Esophagus muscularis mucosa (tissue), 4 donors: Measurements from ENCODE around the gene SNX8. TPM values are rescaled to one million over a fixed set of nuclear protein-coding genes. Genes with fewer than 3 reads are reported as not detected.
A peak's percentile ranks its signal among the peaks of the same experiment; 100 is the strongest.

Source experiments
- DNase-seq: peaks from one replicate; pipeline ENCODE4 v3.0.0-alpha.2; 2017; ENCODE audit errors: extremely low spot score
- H3K27ac ChIP-seq, 4 donors: fragments of 200-600 bp; sonication (generic); replicated peaks in 1 of 4; 1 replicate in 3 of 4; 2 replicates in 1 of 4; pipeline ENCODE4 v1.5.1; 2016 to 2019; ENCODE audit warnings: mild to moderate bottlenecking in 1 of 4
- H3K27me3 ChIP-seq, 4 donors: fragments of 200-600 bp; sonication (generic); one replicate each; pipeline versions ENCODE4 v1.5.1 to v1.6.0; 2016 to 2019
- H3K36me3 ChIP-seq, 4 donors: fragments of 200-600 bp; sonication (generic); one replicate each; pipeline ENCODE4 v1.5.1; 2016 to 2019
- H3K4me1 ChIP-seq, 4 donors: fragments of 200-600 bp; sonication (generic); one replicate each; pipeline ENCODE4 v1.5.1; 2016 to 2019
- H3K4me3 ChIP-seq, 4 donors: fragments of 200-600 bp; sonication (generic); 1 replicate in 2 of 4; 2 replicates in 2 of 4; pipeline ENCODE4 v1.5.1; 2016 to 2019; ENCODE audit warnings: mild to moderate bottlenecking in 4 of 4, moderate library complexity in 1 of 4
- H3K9me3 ChIP-seq, 4 donors: fragments of 200-600 bp; sonication (generic); 1 replicate in 3 of 4; 2 replicates in 1 of 4; pipeline ENCODE4 v1.5.1; 2016 to 2019
- EP300 ChIP-seq: sonication (generic); formaldehyde crosslinking; IDR thresholded peaks from one replicate; pipeline ENCODE4 v1.6.1; 2017; ENCODE audit warnings: antibody characterized with exemption
- POLR2A ChIP-seq: fragments of 450-650 bp; IDR thresholded peaks from one replicate; pipeline ENCODE4 v1.6.1; 2017; ENCODE audit warnings: antibody characterized with exemption, moderate library complexity, mild to moderate bottlenecking, low read depth
- POLR2AphosphoS5 ChIP-seq, 2 donors: sonication (generic); formaldehyde crosslinking; IDR thresholded peaks; one replicate each; pipeline ENCODE4 v1.6.1; 2017; ENCODE audit warnings: antibody characterized with exemption in 2 of 2
- WGBS: methylation state at CpG from one replicate; pipeline ENCODE4 v1.1.5; 2018; 5-methylcytosine and 5-hydroxymethylcytosine counted together
- intact Hi-C: fragments of 100-400 bp; cut with DNase I; formaldehyde crosslinking; loops from one replicate; pipeline ENCODE4 v1.15.1; 2023
- total RNA-seq, 4 donors: library from RNA; depleted of rRNA; stranded (reverse); fragments of >200 nt; gene quantifications; one replicate each; pipeline versions ENCODE4 v1.1.0 to v1.2.1, GENCODE V29; 2016
- TF ChIP-seq, protein P1 (sequence below), 3 experiments: fragments of 200-600 bp in 2 of 3; fragments of 450-650 bp in 1 of 3; sonication (generic) in 2 of 3; IDR thresholded peaks; one replicate each; pipeline ENCODE4 v1.5.1; 2017 to 2019; ENCODE audit warnings: antibody characterized with exemption in 3 of 3, mild to moderate bottlenecking in 2 of 3, moderate library complexity in 1 of 3

Gene SNX8
- total RNA-seq, 4 donors from 2014 or later, result 6.8 to 9.9 (median 8.7) TPM

DNA sequence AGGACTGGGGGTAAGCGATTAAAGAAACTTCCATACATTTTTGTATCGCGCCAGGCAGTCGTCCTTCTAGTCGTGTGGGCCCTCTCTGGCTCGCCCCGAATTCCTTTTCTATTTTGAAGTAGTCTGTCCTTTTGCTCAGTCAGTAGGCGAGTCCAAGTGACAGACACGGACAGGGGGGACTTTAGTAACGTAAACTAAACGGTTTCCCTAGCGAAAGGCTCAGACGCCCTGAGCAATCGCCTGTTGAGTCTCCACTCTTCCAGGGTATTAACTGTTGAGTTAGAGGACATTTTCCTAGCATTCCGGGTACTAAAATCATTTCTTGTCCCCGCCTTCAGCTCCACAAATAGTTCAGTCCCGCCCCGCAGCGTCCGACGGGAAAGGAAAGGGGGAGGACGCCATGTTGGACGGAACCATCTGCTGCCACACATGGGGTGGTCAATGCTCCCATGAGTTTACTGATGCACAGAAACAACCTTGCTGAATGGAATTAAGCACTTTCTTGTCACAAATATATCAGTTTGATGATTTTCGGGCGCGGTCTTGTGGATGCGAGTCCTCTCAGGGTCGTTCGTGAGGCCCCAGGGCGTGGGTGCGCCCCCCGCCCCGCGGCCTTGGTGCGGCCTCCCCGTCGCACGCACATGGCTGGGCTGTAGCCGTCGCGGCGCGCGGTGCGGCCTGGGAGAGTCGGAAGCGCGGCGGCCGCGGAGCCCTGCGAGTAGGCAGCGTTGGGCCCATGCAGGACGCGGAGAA lies 40.1 kb upstream of the SNX8 start, which contains the start of gene EIF3B:
EIF3B (plus strand) TSS at position 642 of the 753 bp plus-strand sequence; CDS start at position 737, 95 bp downstream.
- peak; percentile 98 for DNase-seq
- WGBS, result 0% methylated on average over 42 of the region's 55 CpGs
- intact Hi-C loops, result loop anchor here (5.0 kb wide), 2 partner anchors 42 to 107 kb away; partner anchors contain the start of gene SNX8
- Histone ChIP-seq H3K4me3 (peak within 1 kb of the TSS; percentile 90 to 100 (median 96)), H3K27ac (peak within 1 kb of the TSS; percentile 93 to 98 (median 97)), H3K4me1 (peaks cover 32 to 52% (median 52%) of the 10 kb centered on the region in 4 donors), H3K36me3 (peaks cover 0 to 20% (median 9%) of the 10 kb centered on the region in 4 donors), H3K27me3 (no peaks in the 10 kb centered on the region), H3K9me3 (no peaks in the 10 kb centered on the region)
- TF ChIP-seq, protein P1, sequence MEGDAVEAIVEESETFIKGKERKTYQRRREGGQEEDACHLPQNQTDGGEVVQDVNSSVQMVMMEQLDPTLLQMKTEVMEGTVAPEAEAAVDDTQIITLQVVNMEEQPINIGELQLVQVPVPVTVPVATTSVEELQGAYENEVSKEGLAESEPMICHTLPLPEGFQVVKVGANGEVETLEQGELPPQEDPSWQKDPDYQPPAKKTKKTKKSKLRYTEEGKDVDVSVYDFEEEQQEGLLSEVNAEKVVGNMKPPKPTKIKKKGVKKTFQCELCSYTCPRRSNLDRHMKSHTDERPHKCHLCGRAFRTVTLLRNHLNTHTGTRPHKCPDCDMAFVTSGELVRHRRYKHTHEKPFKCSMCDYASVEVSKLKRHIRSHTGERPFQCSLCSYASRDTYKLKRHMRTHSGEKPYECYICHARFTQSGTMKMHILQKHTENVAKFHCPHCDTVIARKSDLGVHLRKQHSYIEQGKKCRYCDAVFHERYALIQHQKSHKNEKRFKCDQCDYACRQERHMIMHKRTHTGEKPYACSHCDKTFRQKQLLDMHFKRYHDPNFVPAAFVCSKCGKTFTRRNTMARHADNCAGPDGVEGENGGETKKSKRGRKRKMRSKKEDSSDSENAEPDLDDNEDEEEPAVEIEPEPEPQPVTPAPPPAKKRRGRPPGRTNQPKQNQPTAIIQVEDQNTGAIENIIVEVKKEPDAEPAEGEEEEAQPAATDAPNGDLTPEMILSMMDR (IDR thresholded peaks at IDR 0.05), result no peak
- peak; percentile 77 to 90 for TF ChIP-seq POLR2AphosphoS5 (IDR thresholded peaks at IDR 0.05)
- TF ChIP-seq POLR2A, result peak; percentile 14

DNA sequence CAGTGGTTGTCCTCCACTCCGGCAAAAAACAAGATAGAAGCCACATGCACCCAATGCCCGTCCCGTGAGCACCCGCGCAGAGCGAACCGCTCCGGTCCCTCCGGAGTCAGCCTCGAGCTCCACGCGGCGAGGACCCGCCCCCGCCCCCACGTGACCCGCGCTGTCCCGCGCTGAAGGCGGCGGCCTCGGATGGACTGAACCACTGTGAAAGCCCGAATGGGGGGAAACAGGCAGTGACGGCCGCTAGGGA lies 39.6 kb upstream of the SNX8 start:
- H3K27ac ChIP-seq, result peak overlapping the region; percentile 93 to 98 (median 97)
- peaks cover 0 to 15% (median 6%) of the 10 kb centered on the region in 4 donors for H3K36me3 ChIP-seq
- intact Hi-C loops, result loop anchor here (5.0 kb wide), 2 partner anchors 42 to 107 kb away; partner anchors contain the start of gene SNX8
- H3K9me3 ChIP-seq, result no peaks in the 10 kb centered on the region
- H3K4me3 ChIP-seq, result peak overlapping the region; percentile 90 to 100 (median 96)
- TF ChIP-seq POLR2AphosphoS5 (IDR thresholded peaks at IDR 0.05), result peak in 1 of 2 donors; percentile 83
- TF ChIP-seq, protein P1 (IDR thresholded peaks at IDR 0.05), result peak in 1 of 3 experiments; percentile 6
- no peak for TF ChIP-seq POLR2A
- WGBS, result no CpG with 5 or more reads among the region's 26 CpGs
- DNase-seq, result peak; percentile 98
- no peaks in the 10 kb centered on the region for H3K27me3 ChIP-seq
- H3K4me1 ChIP-seq, result peaks cover 27 to 47% (median 47%) of the 10 kb centered on the region in 4 donors

DNA sequence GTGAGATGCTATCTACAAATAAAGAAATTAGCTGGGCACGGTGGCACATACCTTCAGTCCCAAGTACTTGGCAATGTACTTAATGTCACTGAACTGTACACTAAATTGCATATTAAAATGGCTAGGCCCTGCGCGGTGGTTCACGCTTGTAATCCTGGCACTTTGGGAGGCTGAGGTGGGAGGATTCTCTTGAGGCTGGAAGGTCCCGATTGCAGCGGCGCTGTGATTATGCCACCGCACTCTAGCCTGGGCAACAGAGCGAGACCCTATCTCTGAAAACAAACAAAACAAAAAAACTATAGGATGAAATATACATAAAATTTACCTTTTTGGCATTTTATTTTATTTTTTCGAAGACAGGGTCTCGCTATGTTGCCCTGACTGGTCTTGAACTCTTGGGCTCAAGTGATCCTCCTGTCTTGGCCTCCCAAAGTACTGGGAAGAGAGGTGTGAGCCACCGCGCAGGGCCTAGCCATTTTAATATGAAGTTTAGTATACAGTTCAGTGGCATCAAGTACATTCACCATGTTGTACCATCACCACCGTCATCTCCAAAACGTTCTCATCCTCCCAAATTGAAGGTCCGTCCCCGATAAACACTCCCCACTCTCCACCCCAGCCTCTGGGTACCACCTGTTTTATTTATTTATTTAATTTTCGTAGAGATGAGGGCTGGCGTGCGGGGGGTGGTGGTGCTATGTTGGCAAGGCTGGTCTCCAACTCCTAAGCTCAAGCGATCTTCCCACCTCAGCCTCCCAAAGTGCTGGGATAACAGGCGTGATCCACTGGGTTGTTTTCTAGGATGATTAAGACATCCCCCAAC lies 39.1 kb upstream of the SNX8 start:
- no peak for DNase-seq
- no peaks in the 10 kb centered on the region for H3K27me3 ChIP-seq
- TF ChIP-seq POLR2AphosphoS5 (IDR thresholded peaks at IDR 0.05), result no peak
- TF ChIP-seq POLR2A, result no peak
- TF ChIP-seq, protein P1 (IDR thresholded peaks at IDR 0.05), result no peak
- TF ChIP-seq EP300, result no peak
- H3K4me3 ChIP-seq, result peak overlapping the region; percentile 90 to 100 (median 96)
- intact Hi-C loops, result loop anchor here (5.0 kb wide), 2 partner anchors 41 to 106 kb away; partner anchors contain the start of gene SNX8
- H3K4me1 ChIP-seq, result peaks cover 22 to 42% (median 41%) of the 10 kb centered on the region in 4 donors
- H3K27ac ChIP-seq, result peak overlapping the region; percentile 93 to 98 (median 97)
- 60% methylated on average over 21 of the region's 22 CpGs for WGBS
- H3K36me3 ChIP-seq, result peaks cover 0 to 13% (median 4%) of the 10 kb centered on the region in 4 donors
- no peaks in the 10 kb centered on the region for H3K9me3 ChIP-seq

DNA sequence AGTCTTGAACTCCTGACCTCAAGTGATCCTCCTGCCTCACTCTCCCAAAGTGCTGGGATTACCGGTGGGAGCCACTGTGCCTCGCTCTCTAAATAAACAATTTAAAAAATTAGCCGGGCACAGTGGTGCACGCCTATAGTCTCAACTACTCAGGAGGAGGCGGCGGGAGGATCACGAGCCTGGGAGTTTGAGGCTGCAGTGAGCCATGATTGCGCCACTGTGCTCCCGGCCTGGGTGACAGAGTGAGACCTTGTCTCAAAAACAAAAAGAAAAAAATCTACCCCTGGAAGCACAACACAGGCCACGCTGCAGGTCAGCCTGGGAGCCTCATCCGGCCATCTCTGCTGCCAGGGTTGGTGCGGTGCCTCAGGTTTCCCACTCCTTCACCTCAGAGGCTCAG lies 36.6 kb upstream of the SNX8 start:
- DNase-seq, result no peak
- Histone ChIP-seq H3K9me3 (no peaks in the 10 kb centered on the region), H3K4me3 (no peak overlapping the region), H3K27ac (no peak overlapping the region), H3K36me3 (no peaks in the 10 kb centered on the region), H3K4me1 (peaks cover 2 to 25% (median 19%) of the 10 kb centered on the region in 4 donors), H3K27me3 (no peaks in the 10 kb centered on the region)
- no peak for TF ChIP-seq POLR2AphosphoS5 (IDR thresholded peaks at IDR 0.05)
- no peak for TF ChIP-seq EP300
- TF ChIP-seq POLR2A, result no peak
- TF ChIP-seq, protein P1 (IDR thresholded peaks at IDR 0.05), result no peak
- intact Hi-C loops, result loop anchor here (5.0 kb wide), 2 partner anchors 39 to 104 kb away; partner anchors contain the start of gene SNX8
- 91% methylated on average over 12 of the region's 12 CpGs for WGBS
